ENCODE measurements around the gene ZIC1.

DNA sequence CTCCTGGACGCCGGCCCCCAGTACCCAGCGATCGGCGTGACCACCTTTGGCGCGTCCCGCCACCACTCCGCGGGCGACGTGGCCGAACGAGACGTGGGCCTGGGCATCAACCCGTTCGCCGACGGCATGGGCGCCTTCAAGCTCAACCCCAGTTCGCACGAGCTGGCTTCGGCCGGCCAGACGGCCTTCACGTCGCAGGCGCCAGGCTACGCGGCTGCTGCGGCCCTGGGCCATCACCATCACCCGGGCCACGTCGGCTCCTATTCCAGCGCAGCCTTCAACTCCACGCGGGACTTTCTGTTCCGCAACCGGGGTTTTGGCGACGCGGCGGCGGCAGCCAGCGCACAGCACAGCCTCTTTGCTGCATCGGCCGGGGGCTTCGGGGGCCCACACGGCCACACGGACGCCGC lies 956 bp downstream of the ZIC1 start:
- TF ChIP-seq CTCF (IDR thresholded peaks at IDR 0.05) (no peak), POLR2AphosphoS5 (IDR thresholded peaks at IDR 0.05; ENCODE audit: low read depth, low read length) (no peak)
